Stimulated activated CD8-positive, alpha-beta memory T cell treated with anti-CD3 and anti-CD28 coated beads, Interleukin-7, amount 100 ng/mL, for 48 hours (primary cell): ENCODE data around the gene MPL.
A peak's percentile ranks its signal among the peaks of the same experiment; 100 is the strongest.
"Not testable (repeated sequence)": the region's sequence is repeated elsewhere in the genome, so short reads cannot be mapped to it uniquely, and the experiment has no call there.

ENCODE experiments used
- DNase-seq, 2 donors: peaks; one replicate each; pipeline ENCODE4 v3.0.0-alpha.2; 2020; ENCODE audit warnings: low read depth in 1 of 2; ENCODE audit errors: extremely low read depth in 1 of 2

MPL gene

DNA sequence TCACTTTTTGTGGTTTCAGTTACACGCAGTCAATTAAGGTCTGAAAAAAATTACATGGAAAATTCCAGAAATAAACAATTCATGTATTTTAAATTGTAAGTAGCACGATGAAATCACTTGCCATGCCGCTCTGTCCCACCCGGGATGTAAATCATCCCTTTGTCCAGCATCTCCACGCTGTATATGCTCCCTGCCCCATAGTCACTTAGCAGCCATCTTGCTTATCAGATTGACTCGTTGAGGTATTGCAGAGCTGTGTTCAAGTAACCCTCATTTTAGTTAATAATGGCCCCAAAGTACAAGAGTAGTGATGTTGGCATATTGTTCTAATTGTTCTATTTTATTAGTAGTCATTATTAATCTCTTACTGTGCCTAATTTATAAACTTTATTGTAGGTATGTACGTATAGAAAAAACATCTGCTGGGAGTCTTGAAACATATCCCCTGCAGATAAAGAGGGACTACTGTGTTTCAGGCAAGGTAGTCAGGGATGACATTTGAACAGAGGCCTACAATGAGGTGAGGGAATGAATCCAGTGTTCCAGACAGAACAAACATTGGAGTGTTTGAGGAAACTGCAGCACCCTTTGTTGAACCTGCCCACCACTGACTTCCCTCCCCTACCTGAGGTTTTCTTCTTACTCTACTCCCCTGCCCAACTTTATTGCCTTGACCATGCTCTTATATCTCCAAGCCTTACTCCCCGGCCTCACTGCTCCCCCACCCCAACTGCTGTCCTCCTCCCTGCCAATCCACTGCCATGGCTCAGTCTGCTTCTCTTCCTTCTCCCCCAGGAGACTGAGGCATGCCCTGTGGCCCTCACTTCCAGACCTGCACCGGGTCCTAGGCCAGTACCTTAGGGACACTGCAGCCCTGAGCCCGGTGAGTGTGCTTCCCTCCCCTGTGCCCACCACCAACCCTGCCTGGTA, 14.1 kb downstream of the MPL start:
- no peak for DNase-seq

DNA sequence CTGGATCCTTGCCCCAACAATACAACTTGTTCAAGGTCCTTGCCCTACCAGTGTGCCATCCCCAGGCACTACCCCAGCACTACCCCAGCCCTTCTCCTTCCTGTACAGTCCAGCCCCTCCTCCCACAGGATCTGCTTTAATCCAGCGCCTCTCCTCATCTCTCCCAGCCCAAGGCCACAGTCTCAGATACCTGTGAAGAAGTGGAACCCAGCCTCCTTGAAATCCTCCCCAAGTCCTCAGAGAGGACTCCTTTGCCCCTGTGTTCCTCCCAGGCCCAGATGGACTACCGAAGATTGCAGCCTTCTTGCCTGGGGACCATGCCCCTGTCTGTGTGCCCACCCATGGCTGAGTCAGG, 14.7 kb downstream of the MPL start:
- DNase-seq, result no peak

DNA sequence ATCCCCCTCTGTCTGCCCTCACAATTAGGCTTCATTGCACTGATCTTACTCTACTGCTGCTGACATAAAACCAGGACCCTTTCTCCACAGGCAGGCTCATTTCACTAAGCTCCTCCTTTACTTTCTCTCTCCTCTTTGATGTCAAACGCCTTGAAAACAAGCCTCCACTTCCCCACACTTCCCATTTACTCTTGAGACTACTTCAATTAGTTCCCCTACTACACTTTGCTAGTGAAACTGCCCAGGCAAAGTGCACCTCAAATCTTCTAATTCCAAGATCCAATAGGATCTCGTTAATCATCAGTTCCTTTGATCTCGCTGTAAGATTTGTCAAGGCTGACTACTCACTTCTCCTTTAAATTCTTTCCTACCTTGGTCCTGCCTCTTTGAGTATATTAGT, 15.3 kb downstream of the MPL start:
- no peak for DNase-seq

DNA sequence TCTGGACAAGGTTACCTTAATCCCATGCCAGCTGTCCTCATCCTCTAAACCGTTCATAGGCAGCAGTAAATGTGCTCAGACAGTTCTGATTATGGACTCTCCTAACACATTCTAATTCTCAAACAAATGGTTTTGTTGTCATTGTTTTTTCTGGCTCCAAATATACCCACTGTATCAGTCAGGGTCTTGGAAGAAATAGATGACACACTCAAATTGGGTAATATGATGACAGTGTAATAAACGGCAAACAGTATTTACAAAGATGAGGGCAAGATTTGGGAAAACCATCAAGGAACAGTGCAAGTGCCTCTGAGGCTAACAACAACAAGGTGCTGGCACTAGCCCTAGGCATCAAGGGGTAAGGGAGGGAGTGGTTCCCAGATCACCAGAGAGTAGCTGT, 16.9 kb downstream of the MPL start:
- no peak for DNase-seq

DNA sequence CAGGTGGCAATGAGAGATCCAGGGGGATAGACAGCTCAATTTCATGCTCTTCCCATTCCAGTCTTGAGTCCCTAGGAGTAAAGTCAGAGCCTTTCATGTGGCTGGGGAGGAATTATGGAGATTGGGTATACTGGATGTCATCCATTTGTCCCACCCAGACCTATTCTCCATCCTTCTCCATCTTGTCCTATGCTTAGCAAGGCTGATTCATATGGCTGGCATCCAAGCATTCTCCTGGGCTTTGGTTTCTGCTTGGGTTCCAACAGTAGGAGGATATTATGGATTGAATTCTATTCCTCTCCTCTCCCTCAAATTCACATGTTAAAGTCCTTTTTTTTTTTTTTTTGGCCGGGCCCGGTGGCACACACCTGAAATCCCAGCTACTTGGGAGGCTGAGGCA, 17.3 kb downstream of the MPL start:
- no peak for DNase-seq

DNA sequence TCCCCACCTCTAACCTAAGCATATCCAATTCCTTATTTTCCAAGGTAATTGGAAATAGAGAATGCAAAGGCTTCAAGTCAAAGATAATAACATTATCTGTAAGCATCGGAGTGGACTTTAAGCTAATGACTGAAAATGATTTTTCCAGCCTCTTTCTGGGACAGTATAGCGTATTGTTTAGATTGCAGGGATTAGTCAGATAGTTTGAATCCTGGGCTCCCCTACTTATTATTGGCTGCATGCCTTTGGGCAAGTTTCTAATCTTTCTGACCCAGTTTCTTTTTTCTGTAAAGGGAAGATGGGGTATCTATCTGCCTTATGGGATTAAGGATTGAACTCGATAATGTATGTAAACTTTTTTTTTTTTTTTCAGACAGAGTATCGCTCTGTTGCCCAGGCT, 19.6 kb downstream of the MPL start:
- no peak for DNase-seq

DNA sequence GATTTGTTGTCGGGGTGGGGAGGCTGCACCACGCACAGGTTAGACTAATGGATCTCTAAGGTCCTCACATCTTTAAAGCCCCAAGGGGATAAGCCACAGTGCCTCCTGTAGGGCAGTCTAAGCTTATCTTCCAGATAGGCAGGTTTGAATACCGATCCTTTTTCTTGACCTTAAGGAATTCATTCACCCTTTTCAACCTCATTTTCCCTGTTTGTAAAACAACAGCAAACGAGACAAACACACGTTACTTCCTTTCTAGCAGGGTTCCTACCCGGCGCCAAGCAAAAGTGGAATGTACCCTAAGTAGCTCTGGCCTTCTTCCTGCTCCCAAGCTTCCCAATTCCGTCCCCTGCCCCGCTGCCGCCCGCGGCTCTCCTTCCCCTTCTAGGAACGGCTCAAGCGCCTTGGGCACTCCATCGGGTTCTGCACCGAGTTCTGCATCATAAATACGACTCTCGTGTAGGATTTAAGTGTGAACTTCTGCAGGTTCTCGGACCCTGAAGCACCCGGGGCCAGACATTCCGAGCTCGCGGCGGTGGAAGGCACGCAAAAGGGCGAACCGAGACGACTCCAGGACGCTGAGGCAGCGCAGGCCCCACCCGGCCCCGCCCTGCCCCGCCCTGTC, 20.6 kb downstream of the MPL start:
- no peak for DNase-seq

DNA sequence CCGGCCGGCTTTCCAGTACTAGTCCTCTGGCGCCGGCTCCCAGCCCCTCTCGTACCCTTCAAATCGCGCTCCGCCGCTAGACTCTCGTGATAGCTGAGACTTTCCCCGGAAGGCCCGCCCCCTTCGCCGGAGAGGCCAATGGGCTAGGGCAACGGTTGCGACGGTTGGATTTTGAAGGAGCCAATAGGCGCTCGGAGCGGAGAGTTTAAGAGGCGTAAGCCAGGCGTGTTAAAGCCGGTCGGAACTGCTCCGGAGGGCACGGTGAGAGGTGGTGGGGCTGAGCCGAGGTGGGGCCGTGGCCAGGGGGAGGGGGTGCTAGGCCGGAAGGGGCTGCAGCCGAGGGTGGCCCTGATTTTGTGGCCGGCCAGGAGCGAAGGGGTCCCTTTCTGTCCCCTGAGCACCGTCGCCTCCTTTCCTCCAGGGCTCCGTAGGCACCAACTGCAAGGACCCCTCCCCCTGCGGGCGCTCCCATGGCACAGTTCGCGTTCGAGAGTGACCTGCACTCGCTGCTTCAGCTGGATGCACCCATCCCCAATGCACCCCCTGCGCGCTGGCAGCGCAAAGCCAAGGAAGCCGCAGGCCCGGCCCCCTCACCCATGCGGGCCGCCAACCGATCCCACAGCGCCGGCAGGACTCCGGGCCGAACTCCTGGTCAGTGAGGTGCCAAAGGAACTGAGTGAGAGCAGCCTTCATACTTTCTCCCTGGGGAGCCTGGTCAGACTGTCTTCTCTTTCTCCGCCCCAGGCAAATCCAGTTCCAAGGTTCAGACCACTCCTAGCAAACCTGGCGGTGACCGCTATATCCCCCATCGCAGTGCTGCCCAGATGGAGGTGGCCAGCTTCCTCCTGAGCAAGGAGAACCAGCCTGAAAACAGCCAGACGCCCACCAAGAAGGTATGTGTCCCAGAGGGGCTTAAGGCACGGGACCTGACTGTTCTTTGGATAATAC, 21.4 kb downstream of the MPL start, which contains the start of gene CDC20:
CDC20 (plus strand) TSS at position 236 of the 948 bp plus-strand sequence; CDS start at position 471, 235 bp downstream.
- DNase-seq, result peak; percentile 99

DNA sequence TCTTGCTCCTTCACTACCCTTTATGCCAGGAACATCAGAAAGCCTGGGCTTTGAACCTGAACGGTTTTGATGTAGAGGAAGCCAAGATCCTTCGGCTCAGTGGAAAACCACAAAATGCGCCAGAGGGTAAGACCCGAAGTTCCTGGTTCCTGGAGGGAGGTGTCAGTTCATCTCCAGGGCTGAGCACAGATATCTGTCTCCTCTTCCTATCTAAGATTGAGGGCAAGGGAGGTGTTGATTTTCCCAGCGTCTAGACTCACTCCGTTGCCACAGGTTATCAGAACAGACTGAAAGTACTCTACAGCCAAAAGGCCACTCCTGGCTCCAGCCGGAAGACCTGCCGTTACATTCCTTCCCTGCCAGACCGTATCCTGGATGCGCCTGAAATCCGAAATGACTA, 22.1 kb downstream of the MPL start:
- DNase-seq, result no peak

DNA sequence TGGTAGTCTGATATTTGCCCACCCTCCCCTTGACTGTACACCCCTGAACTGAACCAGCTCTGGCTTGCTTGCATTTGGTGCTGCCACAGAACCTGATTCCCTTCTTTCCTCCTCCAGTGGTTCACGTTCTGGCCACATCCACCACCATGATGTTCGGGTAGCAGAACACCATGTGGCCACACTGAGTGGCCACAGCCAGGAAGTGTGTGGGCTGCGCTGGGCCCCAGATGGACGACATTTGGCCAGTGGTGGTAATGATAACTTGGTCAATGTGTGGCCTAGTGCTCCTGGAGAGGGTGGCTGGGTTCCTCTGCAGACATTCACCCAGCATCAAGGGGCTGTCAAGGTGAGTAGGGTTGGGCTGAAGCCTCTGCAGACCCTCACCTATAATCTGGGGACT, 23.0 kb downstream of the MPL start:
- DNase-seq, result no peak

DNA sequence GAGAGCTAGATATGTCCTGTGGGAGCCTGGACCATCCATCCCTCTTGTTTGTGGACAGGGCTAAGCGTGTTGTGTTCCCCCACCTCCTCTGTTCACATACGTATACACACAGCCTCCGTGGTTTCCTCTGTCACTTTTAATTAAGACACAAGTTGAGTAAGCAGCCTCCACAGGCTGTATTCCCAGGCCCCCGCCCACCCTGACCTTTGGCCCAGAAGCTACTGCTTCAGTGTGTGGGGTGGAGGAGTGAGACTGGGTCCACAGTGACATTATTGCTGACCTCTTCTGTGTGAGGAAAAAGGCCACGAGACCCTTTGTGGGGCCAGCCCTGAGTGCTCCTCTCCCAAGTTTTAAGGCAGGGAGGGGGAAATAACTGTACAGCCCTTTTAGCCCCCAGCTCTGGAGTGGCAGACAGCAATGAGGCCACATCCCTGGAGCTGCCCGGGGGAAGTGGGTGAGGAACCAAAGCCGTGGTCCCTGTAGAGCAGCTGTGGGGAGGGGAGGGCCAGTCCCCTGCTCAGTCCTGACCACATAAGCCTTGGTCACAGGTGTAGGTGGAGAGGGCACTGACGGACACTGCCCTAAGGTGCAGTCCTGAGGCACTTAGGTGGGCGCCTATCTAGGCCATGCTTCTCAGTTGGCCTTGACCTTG, 25.8 kb downstream of the MPL start:
- DNase-seq, result no peak

DNA sequence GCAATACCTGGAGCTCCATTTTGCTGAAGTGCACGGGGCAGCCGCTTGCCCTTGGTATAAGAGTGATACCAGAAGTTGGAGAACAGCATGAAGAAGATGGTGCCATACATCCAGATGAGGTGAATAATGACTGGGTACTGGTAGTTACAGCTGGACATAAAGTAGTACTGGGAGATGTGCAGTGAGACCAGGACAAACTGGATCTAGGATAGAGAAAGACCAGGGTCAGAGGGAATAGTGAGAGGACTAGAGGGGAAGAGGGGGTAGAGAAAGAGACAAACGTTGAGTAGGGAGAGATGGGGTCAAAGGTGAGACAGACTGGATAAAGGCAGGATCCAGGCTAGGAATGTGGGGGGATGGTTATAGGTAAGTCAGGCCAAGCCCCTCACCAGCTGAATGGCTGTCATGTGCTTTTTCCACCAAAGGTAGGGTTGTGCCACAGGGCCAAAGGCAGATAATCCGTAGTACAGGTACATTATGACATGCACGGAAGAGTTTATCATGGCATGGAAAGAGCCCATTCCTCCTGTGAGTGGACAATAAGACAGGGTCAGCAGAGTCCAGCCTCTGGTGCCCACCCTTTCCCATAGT, 26.4 kb downstream of the MPL start:
- DNase-seq, result no peak

DNA sequence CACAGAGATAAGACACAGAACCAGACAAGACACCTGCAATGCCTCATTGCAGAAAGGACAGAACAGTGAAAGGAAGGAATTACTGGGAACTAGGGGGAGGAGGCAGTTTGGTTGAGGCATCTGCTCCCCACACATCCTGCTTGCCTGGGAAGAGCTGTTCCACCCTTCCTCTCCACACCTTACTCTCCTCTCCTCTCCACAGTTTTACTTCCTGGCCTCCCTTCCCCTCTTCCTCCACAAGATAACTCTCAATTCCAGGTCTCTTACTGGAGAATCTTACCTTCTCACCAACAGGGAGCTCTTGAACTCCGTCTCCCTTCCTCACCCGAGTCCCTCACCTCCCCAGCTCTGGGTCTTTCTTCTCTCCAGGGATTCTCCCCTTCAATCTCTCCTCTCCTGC, 28.1 kb downstream of the MPL start:
- DNase-seq, result no peak

DNA sequence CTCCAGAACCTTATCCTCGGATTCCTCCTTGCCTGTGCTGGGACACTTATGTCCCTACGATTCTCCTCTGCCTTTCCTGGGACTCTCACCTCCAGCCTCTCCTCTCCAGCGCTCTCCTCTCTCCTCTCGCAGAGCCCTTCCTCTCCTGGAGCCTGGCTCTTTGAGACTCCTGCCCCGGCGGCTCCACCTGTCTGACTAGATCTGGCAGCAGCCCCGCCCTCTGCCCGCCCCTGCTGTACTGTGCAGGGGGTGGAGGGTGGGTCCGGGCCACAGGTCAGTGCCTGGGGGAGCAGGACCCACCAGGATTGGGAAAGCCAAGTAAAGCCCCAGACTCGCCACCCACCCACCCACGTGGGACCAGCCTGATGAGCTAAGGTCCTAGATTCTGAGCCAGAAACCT, 28.6 kb downstream of the MPL start:
- no peak for DNase-seq

DNA sequence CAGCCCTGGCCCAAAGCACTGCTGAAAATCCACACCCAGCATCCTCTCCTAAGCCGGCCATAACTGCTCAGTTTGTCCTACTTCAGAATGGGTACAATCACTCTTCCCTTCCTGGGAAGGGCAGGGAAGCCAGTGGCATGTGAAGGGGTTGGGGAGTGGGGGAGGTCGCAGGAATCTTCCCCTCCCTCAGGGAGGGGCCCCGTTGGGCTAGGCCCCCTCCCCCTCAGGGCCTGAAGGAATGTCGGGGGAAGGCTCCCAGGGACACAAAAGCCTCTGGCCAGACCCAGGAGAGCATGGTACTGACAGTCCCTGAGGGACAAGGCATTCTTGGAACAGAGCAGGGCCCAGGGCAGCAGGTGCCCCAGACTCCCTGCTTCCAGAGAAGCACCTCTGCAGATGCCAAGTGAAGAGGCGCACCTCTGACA, 29.0 kb downstream of the MPL start:
- no peak for DNase-seq

DNA sequence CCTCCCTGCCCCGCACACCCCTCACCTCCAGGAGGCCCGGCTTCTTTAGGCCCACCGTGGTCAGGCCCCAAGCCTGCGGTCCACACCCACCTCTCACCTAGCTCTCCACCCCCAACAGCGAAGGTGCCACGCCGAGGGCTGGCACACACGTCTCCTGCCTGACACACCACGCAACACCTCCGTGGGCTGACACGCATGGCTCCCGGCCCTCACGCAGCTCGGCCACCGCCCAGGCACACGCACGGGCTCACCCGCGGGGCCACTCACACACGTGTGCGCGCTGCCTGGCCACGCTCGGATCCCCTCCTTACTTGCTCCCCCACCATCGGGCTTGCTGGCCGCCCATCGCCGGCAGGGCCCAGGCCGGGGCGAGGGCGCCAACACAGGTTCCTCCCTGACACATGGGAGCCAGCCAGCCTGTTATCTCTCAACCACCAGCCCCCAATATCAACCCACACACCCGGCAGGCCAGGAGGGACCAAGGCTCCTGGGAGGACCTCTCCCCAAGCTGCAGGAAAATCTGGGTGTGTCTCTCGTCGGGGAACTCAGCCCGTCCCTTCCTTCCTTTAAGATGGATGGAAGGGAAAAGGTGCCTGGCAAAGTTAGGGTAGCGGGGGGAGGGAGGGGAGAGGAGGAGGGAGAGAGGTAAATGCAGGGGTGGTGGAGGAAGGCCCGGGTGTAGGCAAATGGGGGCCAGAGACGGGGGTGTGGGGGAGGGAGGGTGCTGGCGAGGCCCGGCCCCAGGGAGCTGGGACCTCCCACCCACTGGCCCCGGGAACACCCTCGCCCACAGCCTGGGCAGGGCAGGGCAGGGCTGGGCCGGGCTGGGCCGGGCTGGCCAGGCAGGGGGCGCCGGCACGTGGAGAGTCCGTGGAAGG, 29.6 kb downstream of the MPL start:
- peak in 1 of 2 donors; percentile 44 for DNase-seq

DNA sequence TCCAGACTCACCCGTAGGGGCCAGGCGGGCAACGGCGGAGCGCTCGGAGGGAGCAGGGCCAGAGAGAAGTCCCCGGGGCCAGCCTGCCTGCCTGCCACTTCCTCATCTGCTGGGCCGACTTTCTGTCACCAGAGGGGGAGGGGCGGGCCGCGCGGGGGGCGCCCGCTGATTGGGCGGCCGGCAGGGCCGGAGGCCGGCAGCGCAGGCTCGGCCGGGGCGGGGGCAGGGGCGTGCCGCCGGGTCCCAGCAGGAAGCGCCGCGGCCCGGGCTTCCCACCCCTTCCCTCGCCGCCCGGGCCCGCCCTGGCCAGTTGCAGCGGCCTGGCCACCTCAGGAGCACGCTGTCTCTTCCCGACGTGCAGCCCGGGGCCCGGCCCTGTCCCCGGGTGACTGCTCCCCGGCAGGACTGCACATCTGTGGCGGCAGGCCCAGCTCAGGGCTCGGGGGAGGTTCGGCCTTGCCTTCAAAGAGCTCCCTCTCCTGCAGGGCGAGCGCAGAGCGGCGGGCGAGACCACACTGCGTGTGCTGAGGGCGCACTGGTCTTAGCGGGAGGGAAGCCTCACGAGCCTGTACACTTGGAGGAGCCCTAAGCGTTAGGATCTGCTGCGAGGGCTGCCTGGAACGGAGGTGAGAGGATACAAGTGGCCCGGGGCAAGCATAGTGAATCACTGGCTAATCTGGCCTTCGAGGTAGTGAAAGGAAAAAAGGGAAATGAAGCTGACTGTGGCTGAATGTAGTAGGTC, 30.5 kb downstream of the MPL start, which contains the start of gene ELOVL1:
ELOVL1 (minus strand) TSS at position 108 of the 742 bp plus-strand sequence. CDS start 2,402 bp downstream, outside the sequence.
- peak; percentile 79 to 87 for DNase-seq

DNA sequence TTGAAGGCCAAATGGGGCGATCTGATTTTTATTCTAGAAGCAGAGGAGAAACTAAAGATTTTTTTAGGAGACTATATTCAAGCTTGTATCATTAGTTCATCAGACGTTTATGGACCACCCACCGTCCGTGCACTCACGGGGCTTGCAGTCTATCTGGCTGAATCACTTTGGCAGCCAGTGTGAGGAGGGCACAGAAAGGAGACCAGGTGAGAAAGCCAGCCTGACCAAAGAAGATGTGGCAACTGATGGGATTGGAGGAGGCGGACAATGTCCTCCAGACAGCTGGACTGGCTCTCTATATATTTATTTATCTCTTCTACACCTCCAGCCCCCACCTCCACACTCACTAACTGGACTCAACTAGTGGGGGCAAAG, 31.0 kb downstream of the MPL start:
- no peak for DNase-seq

DNA sequence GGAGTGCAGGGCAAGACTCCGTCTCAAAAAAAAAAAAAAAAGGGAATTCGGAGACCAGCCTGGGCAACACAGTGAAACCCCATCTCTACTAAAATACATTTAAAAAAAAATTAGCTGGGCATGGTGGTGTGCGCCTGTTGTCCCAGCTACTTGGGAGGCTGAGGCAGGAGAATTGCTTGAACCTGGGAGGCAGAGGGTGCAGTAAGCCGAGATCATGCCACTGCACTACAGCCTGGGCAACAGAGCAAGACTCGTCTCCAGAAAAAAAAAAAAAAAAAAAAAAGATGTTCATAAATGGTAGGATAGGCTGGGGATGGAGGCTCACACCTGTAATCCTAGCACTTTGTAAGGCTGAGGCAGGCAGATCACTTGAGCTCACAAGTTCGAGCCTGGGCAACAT, 32.2 kb downstream of the MPL start:
- not testable (repeated sequence) for DNase-seq
